Parathyroid adenoma (tissue), 2 donors: ENCODE data around the gene ACP6.

Experiments
- H2AFZ ChIP-seq: fragments of 300-600 bp; sonication (generic); one replicate; pipeline ENCODE4 v1.7.0; 2017; ENCODE audit warnings: antibody characterized with exemption, mild to moderate bottlenecking
- H3K27ac ChIP-seq: fragments of 300-600 bp; sonication (generic); one replicate; pipeline ENCODE4 v1.7.0; 2017
- H3K27me3 ChIP-seq: fragments of 300-600 bp; sonication (generic); one replicate; pipeline ENCODE4 v1.7.0; 2017; ENCODE audit warnings: low read length; ENCODE audit not compliant: control insufficient read depth, insufficient read depth
- H3K36me3 ChIP-seq: fragments of 300-600 bp; sonication (generic); one replicate; pipeline ENCODE4 v1.7.0; 2017; ENCODE audit warnings: low read length; ENCODE audit not compliant: control insufficient read depth, insufficient read depth
- H3K4me1 ChIP-seq: fragments of 300-600 bp; sonication (generic); one replicate; pipeline ENCODE4 v1.7.0; 2017; ENCODE audit warnings: control low read depth
- H3K4me2 ChIP-seq: fragments of 300-600 bp; sonication (generic); one replicate; pipeline ENCODE4 v1.7.0; 2017; ENCODE audit warnings: low read length
- H3K4me3 ChIP-seq: fragments of 300-600 bp; sonication (generic); one replicate; pipeline ENCODE4 v1.7.0; 2017; ENCODE audit warnings: low read depth, low read length
- H3K79me2 ChIP-seq: fragments of 300-600 bp; sonication (generic); one replicate; pipeline ENCODE4 v1.7.0; 2017; ENCODE audit warnings: control low read depth
- H3K9ac ChIP-seq: fragments of 300-600 bp; sonication (generic); one replicate; pipeline ENCODE4 v1.7.0; 2017; ENCODE audit warnings: mild to moderate bottlenecking
- H3K9me3 ChIP-seq: fragments of 300-600 bp; sonication (generic); one replicate; pipeline ENCODE4 v1.7.0; 2017; ENCODE audit warnings: low read length; ENCODE audit not compliant: control insufficient read depth
- CTCF ChIP-seq: fragments of 300-600 bp; sonication (generic); IDR thresholded peaks from one replicate; pipeline ENCODE4 v1.7.0; 2017; ENCODE audit warnings: antibody characterized with exemption, mild to moderate bottlenecking
- donor health status: primary hyperparathyroidism.

The ACP6 gene

GRCh38 chr1:147612366-147612765, 58.0 kb downstream of the ACP6 start:
- Histone ChIP-seq H3K9me3 (no peaks in the 10 kb centered on the region), H3K27ac (no peak overlapping the region), H3K4me1 (no peaks in the 10 kb centered on the region), H3K4me2 (no peak overlapping the region), H3K27me3 (no peaks in the 10 kb centered on the region), H3K36me3 (no peaks in the 10 kb centered on the region), H2AFZ (no peak overlapping the region), H3K4me3 (no peak overlapping the region), H3K9ac (no peak overlapping the region), H3K79me2 (no peaks in the 10 kb centered on the region)
- TF ChIP-seq CTCF: no peak

GRCh38 chr1:147611586-147611985, 58.7 kb downstream of the ACP6 start:
- H3K79me2 ChIP-seq: no peaks in the 10 kb centered on the region
- no peak overlapping the region for H2AFZ ChIP-seq
- H3K9ac ChIP-seq: no peak overlapping the region
- H3K4me1 ChIP-seq: no peaks in the 10 kb centered on the region
- H3K27ac ChIP-seq: no peak overlapping the region
- H3K36me3 ChIP-seq: no peaks in the 10 kb centered on the region
- H3K4me2 ChIP-seq: no peak overlapping the region
- no peak overlapping the region for H3K4me3 ChIP-seq
- H3K9me3 ChIP-seq: no peaks in the 10 kb centered on the region
- no peak for TF ChIP-seq CTCF
- H3K27me3 ChIP-seq: no peaks in the 10 kb centered on the region

GRCh38 chr1:147611021-147611426, 59.3 kb downstream of the ACP6 start:
- Histone ChIP-seq H3K27ac (no peak overlapping the region), H3K36me3 (no peaks in the 10 kb centered on the region), H3K9ac (no peak overlapping the region), H2AFZ (no peak overlapping the region), H3K9me3 (no peaks in the 10 kb centered on the region), H3K27me3 (no peaks in the 10 kb centered on the region), H3K79me2 (no peaks in the 10 kb centered on the region), H3K4me1 (no peaks in the 10 kb centered on the region), H3K4me2 (no peak overlapping the region), H3K4me3 (no peak overlapping the region)
- TF ChIP-seq CTCF: no peak

GRCh38 chr1:147609358-147609757, 61.0 kb downstream of the ACP6 start:
- Histone ChIP-seq H3K9ac (no peak overlapping the region), H3K27ac (no peak overlapping the region), H3K9me3 (no peaks in the 10 kb centered on the region), H3K79me2 (no peaks in the 10 kb centered on the region), H3K4me2 (no peak overlapping the region), H3K4me1 (no peaks in the 10 kb centered on the region), H3K4me3 (no peak overlapping the region), H2AFZ (no peak overlapping the region), H3K27me3 (no peaks in the 10 kb centered on the region), H3K36me3 (no peaks in the 10 kb centered on the region)
- TF ChIP-seq CTCF: no peak

- Histone ChIP-seq H3K36me3 (no peaks in the 10 kb centered on the region), H3K79me2 (no peaks in the 10 kb centered on the region), H3K27me3 (no peaks in the 10 kb centered on the region), H3K4me3 (no peak overlapping the region), H3K9ac (no peak overlapping the region), H3K9me3 (no peaks in the 10 kb centered on the region), H3K27ac (no peak overlapping the region), H2AFZ (no peak overlapping the region), H3K4me2 (no peak overlapping the region), H3K4me1 (no peaks in the 10 kb centered on the region)
- TF ChIP-seq CTCF: no peak
These were observed 61.7 kb downstream of the ACP6 start for GRCh38 chr1:147608596-147608995.
